Activated T-helper 2 cell treated with anti-CD3 and anti-CD28 coated beads, Interferon-gamma antibody, Interleukin-2, Interleukin-4, amounts not matched to agents 10 μg/mL and 5 μg/mL and 100 μg/mL, durations not matched to agents 14 hours and 24 hours and 36 hours (primary cell): ENCODE data around the gene WDR91. TPM values are rescaled to one million over a fixed set of nuclear protein-coding genes. Genes with fewer than 3 reads are reported as not detected.

Source experiments
- DNase-seq: peaks from one replicate; pipeline ENCODE4 v3.0.0; 2021; ENCODE audit warnings: low spot score
- H3K27ac Mint-ChIP-seq: one replicate; pipeline ENCODE4 v1.8.0; 2021; ENCODE audit warnings: mixed read lengths
- H3K27me3 Mint-ChIP-seq: one replicate; pipeline ENCODE4 v1.8.0; 2021; ENCODE audit warnings: low read depth, mixed read lengths
- H3K36me3 Mint-ChIP-seq: one replicate; pipeline ENCODE4 v1.8.0; 2021; ENCODE audit warnings: low read depth, mixed read lengths
- H3K4me1 Mint-ChIP-seq: one replicate; pipeline ENCODE4 v1.8.0; 2021; ENCODE audit warnings: low read depth, mixed read lengths
- H3K4me3 Mint-ChIP-seq: one replicate; pipeline ENCODE4 v1.8.0; 2021; ENCODE audit warnings: low read depth, mild to moderate bottlenecking, moderate library complexity, mixed read lengths
- H3K9me3 Mint-ChIP-seq: one replicate; pipeline ENCODE4 v1.8.0; 2021; ENCODE audit warnings: mixed read lengths
- intact Hi-C: fragments of 100-400 bp; cut with micrococcal nuclease; formaldehyde crosslinking; loops from one replicate; pipeline ENCODE4 v1.15.1; 2023
- total RNA-seq: library from RNA; stranded (reverse); gene quantifications from 2 replicates; pipeline ENCODE4 v1.2.3, GENCODE V29; 2022

The WDR91 gene
- total RNA-seq: 19.2 and 22.6 TPM in 2 replicates

DNA sequence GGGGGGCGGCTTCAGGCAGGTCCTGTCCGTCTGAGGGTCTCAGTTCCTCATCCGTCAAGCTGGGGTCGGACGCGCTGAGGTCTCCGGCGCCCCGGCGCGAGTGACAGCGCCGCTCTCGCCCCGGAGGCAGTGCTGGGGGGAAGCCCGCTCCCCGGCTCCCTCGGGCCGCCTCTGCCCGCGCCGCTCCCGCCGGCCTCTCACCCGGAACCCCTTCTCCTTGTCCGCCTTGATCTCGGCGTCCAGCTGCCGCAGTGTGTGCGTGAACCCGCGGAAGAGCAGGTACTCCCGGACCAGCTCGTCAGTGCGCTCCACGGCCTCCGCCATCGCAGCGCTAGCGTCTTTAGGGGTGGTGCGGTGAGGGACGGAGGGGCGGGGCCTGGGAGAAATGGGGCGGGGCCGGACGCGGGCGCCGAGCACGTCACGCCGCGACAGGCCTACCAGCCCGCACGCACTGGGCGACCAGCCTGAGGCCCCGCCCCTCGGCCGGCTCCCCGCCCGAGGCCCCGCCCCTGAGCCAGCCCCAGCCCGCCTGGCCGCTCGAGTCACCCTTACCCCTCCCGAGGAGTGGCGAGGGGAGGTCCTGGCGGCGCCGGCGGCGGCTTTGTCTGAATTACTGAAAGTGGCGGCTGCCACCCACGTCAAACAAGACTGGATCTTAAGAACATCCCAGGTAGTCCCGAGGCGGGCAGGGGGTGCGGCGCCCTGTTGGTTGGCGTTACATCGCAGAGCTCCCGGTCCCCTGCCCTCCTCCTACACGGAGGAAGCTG, at the start of gene WDR91:
Gene WDR91, minus strand, starts transcription at position 348 of the 767 bp plus-strand sequence. Its CDS starts 24 bp downstream, at position 324.
- Mint-ChIP-seq H3K27me3 (no peaks in the 10 kb centered on the region), H3K27ac (peak within 1 kb of the TSS; percentile 96), H3K4me1 (peaks cover 32% of the 10 kb centered on the region), H3K9me3 (no peaks in the 10 kb centered on the region), H3K36me3 (peaks cover 5% of the 10 kb centered on the region), H3K4me3 (peak within 1 kb of the TSS; percentile 95)
- intact Hi-C loops: loop anchor here (1.0 to 5.0 kb wide), 5 partner anchors 41 to 766 kb away; partner anchors contain the start of genes AGBL3, CNOT4, CYREN and MTPN
- peak; percentile 86 for DNase-seq

DNA sequence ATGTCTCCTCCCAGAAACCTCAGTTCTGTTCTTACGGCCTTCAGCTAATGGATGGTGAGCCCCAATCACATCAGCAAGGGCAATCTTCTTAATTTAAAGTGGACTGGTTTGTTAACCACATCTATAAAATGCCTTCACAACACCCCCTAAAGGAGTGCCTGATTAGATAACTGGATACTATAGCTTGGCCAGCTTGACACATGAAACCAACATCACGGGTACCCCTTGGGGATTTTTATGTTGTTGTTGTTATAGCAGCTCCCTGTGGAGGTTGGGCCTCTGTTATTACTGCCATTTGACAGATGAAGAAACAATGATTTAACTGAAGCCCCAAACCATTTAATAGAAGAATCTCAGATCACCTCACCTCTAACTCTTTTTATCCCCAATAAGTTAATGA, 49.1 kb upstream of the WDR91 start:
- no peaks in the 10 kb centered on the region for H3K36me3 Mint-ChIP-seq
- no peak for DNase-seq
- H3K4me3 Mint-ChIP-seq: no peak overlapping the region
- intact Hi-C loops: no loop called here
- H3K9me3 Mint-ChIP-seq: peaks cover 10% of the 10 kb centered on the region
- H3K27me3 Mint-ChIP-seq: no peaks in the 10 kb centered on the region
- no peak overlapping the region for H3K27ac Mint-ChIP-seq
- no peaks in the 10 kb centered on the region for H3K4me1 Mint-ChIP-seq

DNA sequence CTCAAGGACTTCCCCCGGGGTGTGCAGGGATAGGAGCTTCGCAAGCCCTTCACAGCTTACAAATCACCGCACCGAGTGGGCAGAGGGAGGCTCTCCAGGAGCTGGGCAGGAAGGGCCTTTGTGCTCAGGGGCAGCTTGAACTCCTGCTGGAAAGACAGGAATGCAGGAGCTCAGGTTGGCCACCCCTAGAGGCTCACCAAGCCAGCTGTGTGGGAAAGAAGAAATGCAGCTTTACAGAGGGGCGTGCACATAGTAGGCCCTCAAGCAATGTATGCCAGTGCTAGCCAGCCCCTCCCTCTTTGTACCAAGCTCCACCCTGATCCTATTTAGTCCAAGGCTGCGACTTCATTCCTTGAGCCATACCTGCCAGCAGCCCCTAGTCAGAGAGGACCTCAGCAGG, 48.4 kb upstream of the WDR91 start:
- peaks cover 10% of the 10 kb centered on the region for H3K9me3 Mint-ChIP-seq
- DNase-seq: no peak
- H3K4me3 Mint-ChIP-seq: no peak overlapping the region
- intact Hi-C loops: no loop called here
- H3K27me3 Mint-ChIP-seq: no peaks in the 10 kb centered on the region
- H3K27ac Mint-ChIP-seq: no peak overlapping the region
- H3K4me1 Mint-ChIP-seq: no peaks in the 10 kb centered on the region
- no peaks in the 10 kb centered on the region for H3K36me3 Mint-ChIP-seq

DNA sequence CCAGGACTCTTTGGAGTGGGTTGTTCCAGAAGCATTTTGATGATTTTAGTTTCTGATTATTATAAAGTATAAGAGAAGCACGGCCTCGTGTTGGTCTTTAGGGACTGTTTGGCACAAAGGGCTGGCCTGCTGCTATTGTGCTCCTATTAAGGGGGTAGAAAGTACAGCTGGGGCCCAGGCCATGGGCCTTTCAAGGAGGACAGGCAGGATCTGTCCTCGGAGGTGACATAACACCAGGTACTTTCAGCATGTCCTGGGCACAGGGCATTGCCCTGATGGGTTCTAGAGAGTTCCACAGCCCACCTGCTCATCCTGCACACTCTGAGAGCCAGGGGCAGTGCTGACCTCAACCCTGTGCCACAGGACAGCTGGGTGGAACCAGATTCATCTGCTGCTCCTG, 47.3 kb upstream of the WDR91 start:
- Mint-ChIP-seq H3K4me1 (no peaks in the 10 kb centered on the region), H3K9me3 (peaks cover 6% of the 10 kb centered on the region), H3K36me3 (no peaks in the 10 kb centered on the region), H3K4me3 (no peak overlapping the region), H3K27me3 (no peaks in the 10 kb centered on the region), H3K27ac (no peak overlapping the region)
- intact Hi-C loops: no loop called here
- DNase-seq: no peak

GRCh38 chr7:135257790-135258189, 46.5 kb upstream of the WDR91 start:
- intact Hi-C loops: no loop called here
- no peaks in the 10 kb centered on the region for H3K36me3 Mint-ChIP-seq
- H3K27me3 Mint-ChIP-seq: no peaks in the 10 kb centered on the region
- H3K9me3 Mint-ChIP-seq: peaks cover 4% of the 10 kb centered on the region
- DNase-seq: no peak
- H3K27ac Mint-ChIP-seq: no peak overlapping the region
- H3K4me3 Mint-ChIP-seq: no peak overlapping the region
- H3K4me1 Mint-ChIP-seq: no peaks in the 10 kb centered on the region

DNA sequence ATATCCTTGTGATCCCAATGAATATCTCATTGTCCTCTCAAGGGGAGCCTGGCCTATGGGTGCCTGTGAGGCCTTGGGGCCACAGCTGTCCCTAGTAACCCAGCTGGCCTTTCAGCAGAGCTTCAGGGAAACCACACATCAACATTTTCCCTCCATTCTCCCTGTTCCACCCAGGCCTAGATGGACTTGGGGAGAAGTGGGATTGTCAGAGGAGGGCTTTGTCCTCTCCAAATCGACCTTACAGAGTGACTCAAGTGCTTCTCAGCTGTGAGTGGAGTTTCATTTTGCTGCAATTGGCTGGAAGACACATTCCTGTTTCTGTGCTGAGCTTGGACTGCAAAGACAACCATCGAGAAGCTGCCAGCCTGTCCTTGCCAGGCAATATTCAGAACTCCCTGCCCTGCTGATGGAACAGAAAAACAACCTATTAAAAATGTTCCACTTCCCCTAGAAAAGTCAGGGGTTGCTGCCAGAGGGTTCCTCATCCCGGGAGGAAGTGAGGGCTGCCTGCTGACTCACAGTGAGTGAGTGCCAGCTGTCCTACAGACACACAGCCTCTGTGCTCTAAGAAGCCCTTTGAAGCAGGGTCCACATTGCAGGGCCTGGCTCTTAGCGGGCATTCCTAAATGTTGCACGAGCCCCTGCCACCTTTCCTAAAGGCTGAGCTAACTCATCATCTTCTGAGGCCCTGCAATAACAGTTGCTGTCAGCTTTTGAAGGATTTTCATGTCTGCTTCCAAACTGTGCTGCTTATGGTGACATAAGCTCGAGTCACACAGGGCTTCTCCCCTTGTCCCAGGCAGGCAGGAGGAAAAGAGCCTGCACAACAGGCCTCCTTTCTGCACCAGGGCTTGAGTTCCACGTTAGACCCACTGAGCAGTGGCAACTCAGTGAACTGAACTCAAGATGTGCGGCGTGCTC, 42.8 kb upstream of the WDR91 start:
- no peaks in the 10 kb centered on the region for H3K27me3 Mint-ChIP-seq
- peaks cover 3% of the 10 kb centered on the region for H3K4me1 Mint-ChIP-seq
- intact Hi-C loops: no loop called here
- no peak overlapping the region for H3K4me3 Mint-ChIP-seq
- no peak for DNase-seq
- no peaks in the 10 kb centered on the region for H3K9me3 Mint-ChIP-seq
- no peaks in the 10 kb centered on the region for H3K36me3 Mint-ChIP-seq
- no peak overlapping the region for H3K27ac Mint-ChIP-seq

DNA sequence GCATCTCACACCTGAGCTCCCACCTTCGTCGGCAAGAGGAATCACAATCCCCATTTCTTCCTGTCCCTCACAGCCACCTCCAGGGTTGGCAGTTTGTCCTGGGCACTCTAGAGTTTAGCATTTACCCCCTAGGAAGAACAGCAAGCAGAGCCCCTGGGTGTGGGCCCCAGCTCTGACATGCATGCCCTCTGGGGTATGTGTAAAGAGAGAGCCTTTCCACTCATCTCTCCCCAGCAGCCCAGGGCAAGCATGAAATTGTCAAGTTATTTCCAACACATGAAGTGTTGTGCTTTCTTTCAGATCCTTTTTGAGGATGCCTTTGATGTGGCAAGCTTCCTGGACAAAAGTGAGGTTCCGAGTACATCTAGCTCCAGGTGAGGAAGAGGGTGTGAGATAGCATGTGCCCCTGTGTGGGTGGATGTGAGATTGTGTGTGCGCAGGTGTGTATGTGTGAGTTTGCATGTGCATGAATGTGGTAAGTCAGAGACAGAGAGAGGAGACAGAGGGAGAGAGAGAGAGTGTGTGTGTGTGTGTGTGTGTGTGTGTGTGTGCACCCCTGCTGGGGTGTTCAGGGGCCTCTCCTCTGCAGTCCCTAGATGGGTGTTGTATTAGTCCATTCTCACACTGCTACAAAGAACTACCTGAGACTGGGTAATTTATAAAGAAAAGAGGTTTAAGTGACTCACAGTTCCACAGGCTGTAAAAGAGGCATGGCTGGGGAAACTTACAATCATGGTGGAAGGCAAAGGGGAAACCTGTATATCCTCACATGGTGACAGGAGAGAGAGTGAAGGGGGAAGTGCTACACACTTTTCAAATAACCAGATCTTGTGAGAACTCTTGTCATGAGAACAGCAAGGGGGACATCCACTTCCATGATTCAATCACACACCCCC, 40.4 kb upstream of the WDR91 start:
- H3K27ac Mint-ChIP-seq: no peak overlapping the region
- DNase-seq: no peak
- peaks cover 3% of the 10 kb centered on the region for H3K4me1 Mint-ChIP-seq
- intact Hi-C loops: no loop called here
- no peaks in the 10 kb centered on the region for H3K27me3 Mint-ChIP-seq
- H3K36me3 Mint-ChIP-seq: no peaks in the 10 kb centered on the region
- no peaks in the 10 kb centered on the region for H3K9me3 Mint-ChIP-seq
- H3K4me3 Mint-ChIP-seq: no peak overlapping the region

GRCh38 chr7:135248546-135248945, 37.2 kb upstream of the WDR91 start:
- Mint-ChIP-seq H3K27me3 (peaks cover 10% of the 10 kb centered on the region), H3K4me3 (no peak overlapping the region), H3K27ac (no peak overlapping the region), H3K9me3 (no peaks in the 10 kb centered on the region), H3K36me3 (no peaks in the 10 kb centered on the region), H3K4me1 (peaks cover 3% of the 10 kb centered on the region)
- DNase-seq: no peak
- intact Hi-C loops: no loop called here

- Mint-ChIP-seq H3K36me3 (no peaks in the 10 kb centered on the region), H3K27me3 (peaks cover 10% of the 10 kb centered on the region), H3K27ac (no peak overlapping the region), H3K9me3 (no peaks in the 10 kb centered on the region), H3K4me3 (no peak overlapping the region), H3K4me1 (peaks cover 3% of the 10 kb centered on the region)
- intact Hi-C loops: no loop called here
- no peak for DNase-seq
Observed at GRCh38 chr7:135247746-135248471, 36.6 kb upstream of the WDR91 start.

DNA sequence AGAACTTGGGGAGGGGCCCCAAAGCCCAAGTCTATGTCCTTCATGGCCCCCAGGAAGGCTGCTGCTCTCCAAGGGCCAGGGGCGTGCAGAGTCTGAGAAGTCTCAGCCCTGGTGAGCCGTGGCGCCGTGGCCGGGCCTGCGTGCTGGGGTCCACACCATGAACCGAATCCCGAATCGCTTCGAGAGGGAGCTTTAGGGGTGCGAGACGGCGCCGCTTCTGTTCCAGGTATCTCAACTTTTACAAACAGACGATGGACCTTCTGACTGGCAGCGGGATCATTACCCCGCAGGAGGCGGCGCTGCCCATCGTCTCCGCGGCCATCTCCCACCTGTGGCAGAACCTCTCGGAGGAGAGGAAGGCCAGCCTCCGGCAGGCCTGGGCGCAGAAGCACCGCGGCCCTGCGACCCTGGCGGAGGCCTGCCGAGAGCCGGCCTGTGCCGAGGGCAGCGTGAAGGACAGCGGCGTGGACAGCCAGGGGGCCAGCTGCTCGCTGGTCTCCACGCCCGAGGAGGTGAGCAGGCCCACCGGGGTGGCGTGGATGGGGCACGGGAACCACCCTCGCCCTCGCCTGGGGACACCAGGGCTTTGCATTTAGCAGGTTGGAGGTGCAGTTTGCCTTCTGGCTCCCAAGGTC, 35.0 kb upstream of the WDR91 start:
- no peaks in the 10 kb centered on the region for H3K4me1 Mint-ChIP-seq
- peaks cover 19% of the 10 kb centered on the region for H3K27me3 Mint-ChIP-seq
- no peak overlapping the region for H3K4me3 Mint-ChIP-seq
- DNase-seq: no peak
- H3K36me3 Mint-ChIP-seq: no peaks in the 10 kb centered on the region
- H3K9me3 Mint-ChIP-seq: no peaks in the 10 kb centered on the region
- intact Hi-C loops: no loop called here
- H3K27ac Mint-ChIP-seq: no peak overlapping the region

GRCh38 chr7:135245226-135246190, 34.2 kb upstream of the WDR91 start:
- Mint-ChIP-seq H3K9me3 (no peaks in the 10 kb centered on the region), H3K27ac (no peak overlapping the region), H3K4me1 (no peaks in the 10 kb centered on the region), H3K4me3 (no peak overlapping the region), H3K27me3 (peaks cover 20% of the 10 kb centered on the region), H3K36me3 (no peaks in the 10 kb centered on the region)
- intact Hi-C loops: no loop called here
- DNase-seq: no peak
